SK-N-SH treated with all-trans-retinoic acid at 6 μM for 48 hours (cell line): ENCODE data around the gene C22orf15.

Source experiments
- ATAC-seq: fragments of 200-7000 bp; cut with Tn5 transposase; 3 replicates; pipeline ENCODE4 v1.9.1; 2020; ENCODE audit warnings: mild to moderate bottlenecking, moderate library complexity
- ARNTL ChIP-seq: fragments of 450-650 bp; formaldehyde crosslinking; IDR thresholded peaks from 2 replicates; pipeline ENCODE4 v1.5.0; 2020; ENCODE audit warnings: low read depth, mild to moderate bottlenecking, moderate library complexity, borderline replicate concordance
- BACH2 ChIP-seq: fragments of 250-450 bp; sonication (Bioruptor Pico); IDR thresholded peaks from 2 replicates; pipeline ENCODE4 v1.9.0; 2021; ENCODE audit warnings: mild to moderate bottlenecking, borderline replicate concordance
- CREB5 ChIP-seq: fragments of 250-450 bp; sonication (Bioruptor Pico); IDR thresholded peaks from 2 replicates; pipeline ENCODE4 v1.5.1; 2020; ENCODE audit warnings: low read depth, mild to moderate bottlenecking, moderate library complexity
- CSDC2 ChIP-seq: fragments of 250-450 bp; sonication (Bioruptor Pico); IDR thresholded peaks from 2 replicates; pipeline ENCODE4 v1.5.0; 2020; ENCODE audit warnings: mild to moderate bottlenecking, moderate library complexity
- CSRNP3 ChIP-seq: fragments of 250-450 bp; sonication (Bioruptor Pico); IDR thresholded peaks from 2 replicates; pipeline ENCODE4 v1.5.1; 2021; ENCODE audit warnings: mild to moderate bottlenecking, moderate library complexity
- GLIS3 ChIP-seq: fragments of 250-450 bp; sonication (Bioruptor Pico); IDR thresholded peaks from 2 replicates; pipeline ENCODE4 v1.5.0; 2020; ENCODE audit warnings: mild to moderate bottlenecking, moderate library complexity
- ISL1 ChIP-seq: fragments of 250-450 bp; sonication (Bioruptor Pico); IDR thresholded peaks from 2 replicates; pipeline ENCODE4 v2.1.2; 2022; ENCODE audit warnings: mild to moderate bottlenecking, moderate library complexity
- POU6F1 ChIP-seq: fragments of 250-450 bp; sonication (Bioruptor Pico); IDR thresholded peaks from 2 replicates; pipeline ENCODE4 v1.8.0; 2021; ENCODE audit warnings: low read depth, mild to moderate bottlenecking, moderate library complexity, borderline replicate concordance
- PPARA ChIP-seq: fragments of 250-450 bp; sonication (Bioruptor Pico); IDR thresholded peaks from 2 replicates; pipeline ENCODE4 v1.5.0; 2020; ENCODE audit warnings: mild to moderate bottlenecking, borderline replicate concordance
- RARB ChIP-seq: fragments of 250-450 bp; sonication (Bioruptor Pico); IDR thresholded peaks from 2 replicates; pipeline ENCODE4 v1.8.0; 2021; ENCODE audit warnings: mild to moderate bottlenecking, moderate library complexity
- SNAI2 ChIP-seq: fragments of 250-450 bp; sonication (Bioruptor Pico); IDR thresholded peaks from 2 replicates; pipeline ENCODE4 v1.5.0; 2020; ENCODE audit warnings: mild to moderate bottlenecking, moderate library complexity
- TCF4 ChIP-seq: fragments of 250-450 bp; sonication (Bioruptor Pico); IDR thresholded peaks from 2 replicates; pipeline ENCODE4 v1.8.0; 2021; ENCODE audit warnings: mild to moderate bottlenecking, moderate library complexity, borderline replicate concordance
- TOX ChIP-seq: fragments of 250-450 bp; sonication (Bioruptor Pico); IDR thresholded peaks from 2 replicates; pipeline ENCODE4 v1.8.0; 2021; ENCODE audit warnings: mild to moderate bottlenecking, moderate library complexity, borderline replicate concordance
- TSHZ2 ChIP-seq: fragments of 250-450 bp; sonication (Bioruptor Pico); IDR thresholded peaks from 2 replicates; pipeline ENCODE4 v1.5.0; 2020; ENCODE audit warnings: mild to moderate bottlenecking, moderate library complexity
- ZFP3 ChIP-seq: fragments of 250-450 bp; sonication (Bioruptor Pico); IDR thresholded peaks from 2 replicates; pipeline ENCODE4 v1.5.0; 2020; ENCODE audit warnings: mild to moderate bottlenecking, moderate library complexity
- ZFP30 ChIP-seq: fragments of 450-650 bp; formaldehyde crosslinking; IDR thresholded peaks from 2 replicates; pipeline ENCODE4 v1.5.0; 2022; ENCODE audit warnings: mild to moderate bottlenecking, moderate library complexity
- ZNF565 ChIP-seq: fragments of 450-650 bp; formaldehyde crosslinking; conservative IDR thresholded peaks from 2 replicates; pipeline ENCODE4 v1.5.0; 2020; ENCODE audit warnings: low read depth, mild to moderate bottlenecking, moderate library complexity
- ZNF70 ChIP-seq: fragments of 450-650 bp; formaldehyde crosslinking; IDR thresholded peaks from 2 replicates; pipeline ENCODE4 v1.5.0; 2020; ENCODE audit warnings: mild to moderate bottlenecking, moderate library complexity
- ZNF8 ChIP-seq: fragments of 450-650 bp; formaldehyde crosslinking; IDR thresholded peaks from 2 replicates; pipeline ENCODE4 v1.5.0; 2020; ENCODE audit warnings: mild to moderate bottlenecking, moderate library complexity

Gene C22orf15

GRCh38 chr22:23796461-23796860 is 33.7 kb downstream of the C22orf15 start:
- no peak for ATAC-seq
- TF ChIP-seq BACH2 (CRISPR knock-in tag) (no peak), ARNTL (CRISPR knock-in tag) (no peak), TCF4 (CRISPR knock-in tag) (no peak), SNAI2 (no peak), TOX (CRISPR knock-in tag) (no peak), TSHZ2 (CRISPR knock-in tag) (no peak), PPARA (no peak), GLIS3 (CRISPR knock-in tag) (no peak)

GRCh38 chr22:23800297-23801237 is 37.8 kb downstream of the C22orf15 start:
- TF ChIP-seq ZNF8 (no peak), ZNF565 (CRISPR knock-in tag) (no peak), BACH2 (CRISPR knock-in tag) (no peak), ZNF70 (no peak), CSDC2 (no peak), CREB5 (CRISPR knock-in tag) (no peak)
- ATAC-seq = no peak

- TF ChIP-seq ARNTL (CRISPR knock-in tag) = no peak
- no peak for TF ChIP-seq ZNF565 (CRISPR knock-in tag)
- no peak for TF ChIP-seq PPARA
- no peak for TF ChIP-seq GLIS3 (CRISPR knock-in tag)
- no peak for TF ChIP-seq ZFP3 (CRISPR knock-in tag)
- no peak for TF ChIP-seq TSHZ2 (CRISPR knock-in tag)
- no peak for TF ChIP-seq CREB5 (CRISPR knock-in tag)
- no peak for ATAC-seq
These were observed 38.5 kb downstream of the C22orf15 start for GRCh38 chr22:23801238-23801821.

GRCh38 chr22:23801886-23802377 is 39.1 kb downstream of the C22orf15 start:
- no peak for ATAC-seq
- no peak for TF ChIP-seq POU6F1 (CRISPR knock-in tag)
- no peak for TF ChIP-seq ISL1 (CRISPR knock-in tag)
- no peak for TF ChIP-seq ZNF8
- no peak for TF ChIP-seq RARB (CRISPR knock-in tag)
- no peak for TF ChIP-seq PPARA
- TF ChIP-seq CSDC2 = no peak
- no peak for TF ChIP-seq ARNTL (CRISPR knock-in tag)
- TF ChIP-seq ZFP30 (CRISPR knock-in tag) = no peak
- TF ChIP-seq CSRNP3 (CRISPR knock-in tag) = no peak
- TF ChIP-seq TCF4 (CRISPR knock-in tag) = no peak
- no peak for TF ChIP-seq ZNF70
- no peak for TF ChIP-seq ZNF565 (CRISPR knock-in tag)
